SK-N-SH (cell line): Measurements from ENCODE around the gene TAS1R1.

Experiments used
- CHD2 ChIP-seq: fragments of 150-350 bp; IDR thresholded peaks from 2 replicates; pipeline ENCODE4 v1.6.1; 2018; ENCODE audit warnings: low read length; ENCODE audit not compliant: partially characterized antibody
- CTCF ChIP-seq: fragments of 200-600 bp; sonication (generic); IDR thresholded peaks from 2 replicates; pipeline ENCODE4 v1.6.1; 2017; ENCODE audit warnings: antibody characterized with exemption, mild to moderate bottlenecking, moderate library complexity
- ELF1 ChIP-seq: IDR thresholded peaks from 2 replicates; pipeline ENCODE4 v1.4.0; 2012
- EP300 ChIP-seq, 2 experiments: IDR thresholded peaks; 2 replicates each; pipeline versions ENCODE4 v1.4.0 to v1.6.1; 2012; ENCODE audit warnings: borderline replicate concordance in 1 of 2, low read depth in 1 of 2, low read length in 1 of 2
- FOXJ3 ChIP-seq: sonication (generic); formaldehyde crosslinking; IDR thresholded peaks from 2 replicates; pipeline ENCODE4 v1.5.1; 2020; ENCODE audit warnings: mild to moderate bottlenecking, missing genetic modification reagents
- JUND ChIP-seq: IDR thresholded peaks from 2 replicates; pipeline ENCODE4 v1.4.0; 2012
- MAX ChIP-seq: IDR thresholded peaks from 2 replicates; pipeline ENCODE4 v1.4.0; 2012; ENCODE audit warnings: low read depth
- RXRA ChIP-seq: IDR thresholded peaks from 2 replicates; pipeline ENCODE4 v1.4.0; 2012; ENCODE audit warnings: low read depth, mild to moderate bottlenecking, borderline replicate concordance
- TAF1 ChIP-seq: IDR thresholded peaks from 2 replicates; pipeline ENCODE4 v1.6.1; 2012; ENCODE audit warnings: low read depth, mild to moderate bottlenecking, low read length, moderate library complexity, borderline replicate concordance
- YY1 ChIP-seq: IDR thresholded peaks from 2 replicates; pipeline ENCODE4 v1.4.0; 2012; ENCODE audit warnings: low read depth, mild to moderate bottlenecking

GRCh38 chr1:6523566-6523965 is 31.5 kb upstream of the TAS1R1 start:
- TF ChIP-seq JUND (no peak), CTCF (peak; percentile 69), EP300 (IDR thresholded peaks at IDR 0.05; ENCODE audit: borderline replicate concordance in 1 of 2, low read depth in 1 of 2, low read length in 1 of 2) (no peak), TAF1 (no peak), RXRA (no peak), MAX (no peak; the same call in 1 of the 2 replicates), ELF1 (no peak), YY1 (no peak), CHD2 (peak; percentile 10), FOXJ3 (CRISPR knock-in tag) (no peak)
